HG02798 (cell line): ENCODE measurements around the gene LY6G5B.

ENCODE experiments used
- ATAC-seq: cut with Tn5 transposase; IDR thresholded peaks from one replicate; pipeline ENCODE4 v1.9.1; 2021; ENCODE audit warnings: mild to moderate bottlenecking; ENCODE audit not compliant: unreplicated experiment, poor library complexity

The LY6G5B gene

GRCh38 chr6:31710523-31711219 lies 40.9 kb downstream of the LY6G5B start:
- ATAC-seq, result no peak

GRCh38 chr6:31711233-31711632 lies 41.5 kb downstream of the LY6G5B start:
- ATAC-seq, result no peak

GRCh38 chr6:31712296-31712695 lies 42.5 kb downstream of the LY6G5B start:
- ATAC-seq, result no peak

- no peak for ATAC-seq
These were observed 43.7 kb downstream of the LY6G5B start for GRCh38 chr6:31713465-31713864.

- no peak for ATAC-seq
These were observed 44.4 kb downstream of the LY6G5B start for GRCh38 chr6:31713991-31714684.

- ATAC-seq, result no peak
These were observed 45.5 kb downstream of the LY6G5B start, which contains the start of gene LY6G6D for GRCh38 chr6:31715022-31715958. Gene LY6G6D, plus strand, starts transcription at chr6:31715348. Its CDS starts 8 bp downstream, at chr6:31715356.

- no peak for ATAC-seq
These were observed 47.9 kb downstream of the LY6G5B start for GRCh38 chr6:31717499-31718222.

- ATAC-seq, result no peak
These were observed 48.5 kb downstream of the LY6G5B start for GRCh38 chr6:31718265-31718664.

- ATAC-seq, result no peak
These were observed 49.2 kb downstream of the LY6G5B start for GRCh38 chr6:31719001-31719400.

- ATAC-seq, result no peak
These were observed 50.5 kb downstream of the LY6G5B start for GRCh38 chr6:31720196-31720770.

GRCh38 chr6:31721351-31722020 lies 51.7 kb downstream of the LY6G5B start, which contains the start of gene LY6G6C:
Gene LY6G6C, minus strand, starts transcription at chr6:31721746. Its CDS starts 67 bp downstream, at chr6:31721679.
- no peak for ATAC-seq

- no peak for ATAC-seq
These were observed 52.4 kb downstream of the LY6G5B start for GRCh38 chr6:31722173-31722572.
